GM19395 (cell line): ENCODE measurements around the gene HCLS1.
A peak's percentile ranks its signal among the peaks of the same experiment; 100 is the strongest.
"Not testable (repeated sequence)": the region's sequence is repeated elsewhere in the genome, so short reads cannot be mapped to it uniquely, and the experiment has no call there.

Experiments used
- ATAC-seq: cut with Tn5 transposase; IDR thresholded peaks from one replicate; pipeline ENCODE4 v1.9.1; 2021; ENCODE audit warnings: mild to moderate bottlenecking, moderate library complexity; ENCODE audit not compliant: unreplicated experiment

The HCLS1 gene

GRCh38 chr3:121599900-121600299, 60.8 kb downstream of the HCLS1 start:
- ATAC-seq, result not testable (repeated sequence)

- ATAC-seq, result no peak
Measured at GRCh38 chr3:121598564-121598963, 62.1 kb downstream of the HCLS1 start.

- ATAC-seq, result no peak
Measured at GRCh38 chr3:121595765-121596406, 64.8 kb downstream of the HCLS1 start.

- ATAC-seq, result no peak
Measured at GRCh38 chr3:121594850-121595249, 65.9 kb downstream of the HCLS1 start.

GRCh38 chr3:121593806-121594205, 66.9 kb downstream of the HCLS1 start:
- ATAC-seq, result not testable (repeated sequence)

- ATAC-seq, result peak; percentile 74
Measured at GRCh38 chr3:121592856-121593702, 67.6 kb downstream of the HCLS1 start, which contains the start of gene FBXO40. FBXO40 (plus strand) TSS chr3:121593379; CDS start chr3:121620576, 27,197 bp downstream.

GRCh38 chr3:121584418-121584817, 76.3 kb downstream of the HCLS1 start:
- no peak for ATAC-seq

- no peak for ATAC-seq
Measured at GRCh38 chr3:121581691-121582090, 79.0 kb downstream of the HCLS1 start.
